ENCODE data around the gene VANGL2.
A peak's percentile ranks its signal among the peaks of the same experiment; 100 is the strongest.

Gene VANGL2

DNA sequence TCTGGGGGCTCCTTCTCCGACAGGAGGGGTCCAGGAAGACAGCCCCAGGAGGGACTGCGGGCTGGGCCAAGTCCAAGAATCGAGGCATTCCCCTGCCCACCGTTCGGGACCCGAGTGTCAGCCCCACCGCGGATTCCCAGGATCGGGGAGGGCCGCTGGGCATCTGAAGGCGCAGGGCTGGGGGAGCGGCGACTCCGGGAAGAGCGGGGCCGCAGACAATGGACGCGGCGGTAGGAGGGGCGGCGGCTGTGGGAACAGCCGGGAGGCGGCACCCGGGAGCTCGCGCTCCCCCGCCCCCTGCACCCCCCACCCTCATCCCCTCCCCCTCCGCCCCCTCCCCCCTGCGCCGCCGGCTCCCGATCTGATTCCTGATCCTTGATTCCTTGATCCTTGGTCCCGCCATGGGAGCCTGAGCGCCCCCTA is at the start of gene VANGL2:
Gene VANGL2 (plus strand): TSS at position 342 of the 423 bp plus-strand sequence. CDS start 15,274 bp downstream, outside the sequence.
- peak within 1 kb of the TSS; percentile 55 for H3K4me3 ChIP-seq (ENCODE audit: low read depth, low read length)
- DNase-seq (ENCODE audit: low read depth): no peak
- TF ChIP-seq, protein P1, sequence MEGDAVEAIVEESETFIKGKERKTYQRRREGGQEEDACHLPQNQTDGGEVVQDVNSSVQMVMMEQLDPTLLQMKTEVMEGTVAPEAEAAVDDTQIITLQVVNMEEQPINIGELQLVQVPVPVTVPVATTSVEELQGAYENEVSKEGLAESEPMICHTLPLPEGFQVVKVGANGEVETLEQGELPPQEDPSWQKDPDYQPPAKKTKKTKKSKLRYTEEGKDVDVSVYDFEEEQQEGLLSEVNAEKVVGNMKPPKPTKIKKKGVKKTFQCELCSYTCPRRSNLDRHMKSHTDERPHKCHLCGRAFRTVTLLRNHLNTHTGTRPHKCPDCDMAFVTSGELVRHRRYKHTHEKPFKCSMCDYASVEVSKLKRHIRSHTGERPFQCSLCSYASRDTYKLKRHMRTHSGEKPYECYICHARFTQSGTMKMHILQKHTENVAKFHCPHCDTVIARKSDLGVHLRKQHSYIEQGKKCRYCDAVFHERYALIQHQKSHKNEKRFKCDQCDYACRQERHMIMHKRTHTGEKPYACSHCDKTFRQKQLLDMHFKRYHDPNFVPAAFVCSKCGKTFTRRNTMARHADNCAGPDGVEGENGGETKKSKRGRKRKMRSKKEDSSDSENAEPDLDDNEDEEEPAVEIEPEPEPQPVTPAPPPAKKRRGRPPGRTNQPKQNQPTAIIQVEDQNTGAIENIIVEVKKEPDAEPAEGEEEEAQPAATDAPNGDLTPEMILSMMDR (IDR thresholded peaks at IDR 0.05; ENCODE audit: control insufficient read depth, extremely low read depth, insufficient read depth): no peak

DNA sequence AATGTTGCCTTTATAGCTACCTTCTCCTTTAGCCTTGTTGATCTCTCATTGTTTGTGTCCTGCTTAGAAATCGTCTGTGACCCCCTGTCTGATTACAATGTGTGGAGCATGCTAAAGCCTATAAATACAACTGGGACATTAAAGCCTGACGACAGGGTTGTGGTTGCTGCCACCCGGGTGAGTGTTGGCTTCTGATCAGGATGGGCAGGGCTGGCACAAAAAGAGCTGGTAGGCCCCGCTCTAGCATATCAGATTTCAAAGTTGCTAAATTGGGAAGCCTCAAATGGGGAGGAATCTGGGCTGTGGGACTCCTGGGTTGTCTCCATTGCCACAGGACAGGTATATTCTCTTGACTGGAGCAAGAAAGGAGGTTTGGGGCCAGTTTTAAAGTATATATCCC is 48.7 kb upstream of the VANGL2 start:
- no peak for DNase-seq (ENCODE audit: low read depth)
- no peak overlapping the region for H3K4me3 ChIP-seq (ENCODE audit: low read depth, low read length)
- TF ChIP-seq, protein P1 (IDR thresholded peaks at IDR 0.05; ENCODE audit: control insufficient read depth, extremely low read depth, insufficient read depth): no peak

GRCh38 chr1:160352555-160352954 is 47.8 kb upstream of the VANGL2 start:
- TF ChIP-seq, protein P1 (IDR thresholded peaks at IDR 0.05; ENCODE audit: control insufficient read depth, extremely low read depth, insufficient read depth): no peak
- no peak overlapping the region for H3K4me3 ChIP-seq (ENCODE audit: low read depth, low read length)
- DNase-seq (ENCODE audit: low read depth): no peak

DNA sequence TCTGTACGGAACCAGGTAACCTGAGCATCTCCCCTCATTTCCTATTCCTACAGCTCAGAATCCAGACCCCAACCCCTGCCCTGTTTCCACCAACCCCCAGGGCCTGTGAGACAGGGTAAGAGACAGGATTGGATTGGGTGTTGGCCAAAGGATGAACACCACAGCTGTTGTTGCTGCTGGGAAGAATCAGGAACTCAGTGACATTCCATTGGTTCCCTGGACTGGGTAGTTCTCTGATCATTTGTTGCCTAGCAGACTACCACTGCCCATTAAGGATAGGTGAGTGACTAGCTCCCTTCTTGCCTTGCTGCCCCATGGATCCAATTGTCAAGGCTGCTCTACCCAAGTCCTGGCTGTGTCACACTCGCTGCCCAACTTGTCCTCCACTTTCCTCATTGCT is 47.1 kb upstream of the VANGL2 start:
- no peak for DNase-seq (ENCODE audit: low read depth)
- TF ChIP-seq, protein P1 (IDR thresholded peaks at IDR 0.05; ENCODE audit: control insufficient read depth, extremely low read depth, insufficient read depth): no peak
- no peak overlapping the region for H3K4me3 ChIP-seq (ENCODE audit: low read depth, low read length)

DNA sequence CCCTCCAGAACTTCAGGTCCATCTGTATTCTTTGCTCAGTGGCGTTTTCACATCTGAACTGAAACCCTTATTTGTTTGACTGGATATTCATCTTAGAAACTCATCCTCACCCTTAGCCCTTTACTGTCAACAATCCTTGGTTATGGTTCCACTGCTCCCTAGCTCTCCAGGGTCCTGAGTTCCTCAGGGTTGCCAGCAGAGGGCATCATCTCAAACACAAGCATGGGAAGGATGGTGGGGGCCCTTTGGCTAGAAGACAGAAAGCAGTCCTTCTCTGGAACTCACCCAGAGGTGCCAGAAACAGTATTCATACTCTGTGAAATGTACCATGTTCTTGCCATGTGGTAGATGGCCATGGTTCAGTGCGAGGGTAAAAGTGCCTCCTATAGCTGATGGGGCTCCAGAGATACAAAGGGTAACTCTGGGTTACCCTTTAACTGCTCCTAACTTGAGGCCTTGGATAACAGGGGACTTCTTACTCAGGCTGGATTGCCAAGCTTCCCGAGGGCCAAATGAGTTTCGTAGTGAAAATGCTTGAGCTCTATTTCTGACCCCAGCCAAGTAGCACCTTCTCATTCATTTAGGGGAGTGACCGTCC is 45.9 kb upstream of the VANGL2 start:
- no peak for DNase-seq (ENCODE audit: low read depth)
- no peak overlapping the region for H3K4me3 ChIP-seq (ENCODE audit: low read depth, low read length)
- TF ChIP-seq, protein P1 (IDR thresholded peaks at IDR 0.05; ENCODE audit: control insufficient read depth, extremely low read depth, insufficient read depth): peak; percentile 51

- no peak for DNase-seq (ENCODE audit: low read depth)
- TF ChIP-seq, protein P1 (IDR thresholded peaks at IDR 0.05; ENCODE audit: control insufficient read depth, extremely low read depth, insufficient read depth): no peak
- H3K4me3 ChIP-seq (ENCODE audit: low read depth, low read length): no peak overlapping the region
Measured at GRCh38 chr1:160357286-160358002, 42.9 kb upstream of the VANGL2 start.

Measured in LNCaP clone FGC (cell line).